ENCODE measurements around the gene ELF1.
"Not testable (repeated sequence)": the region's sequence is repeated elsewhere in the genome, so short reads cannot be mapped to it uniquely, and the experiment has no call there.

The ELF1 gene

GRCh38 chr13:40900568-40900967 is 118.5 kb downstream of the ELF1 start:
- in situ Hi-C loops (cut with HindIII; ENCODE audit: low sequenced_read_pairs), result not testable (repeated sequence)

GRCh38 chr13:40897053-40897452 is 122.1 kb downstream of the ELF1 start:
- in situ Hi-C loops (cut with HindIII; ENCODE audit: low sequenced_read_pairs), result no loop called here

DNA sequence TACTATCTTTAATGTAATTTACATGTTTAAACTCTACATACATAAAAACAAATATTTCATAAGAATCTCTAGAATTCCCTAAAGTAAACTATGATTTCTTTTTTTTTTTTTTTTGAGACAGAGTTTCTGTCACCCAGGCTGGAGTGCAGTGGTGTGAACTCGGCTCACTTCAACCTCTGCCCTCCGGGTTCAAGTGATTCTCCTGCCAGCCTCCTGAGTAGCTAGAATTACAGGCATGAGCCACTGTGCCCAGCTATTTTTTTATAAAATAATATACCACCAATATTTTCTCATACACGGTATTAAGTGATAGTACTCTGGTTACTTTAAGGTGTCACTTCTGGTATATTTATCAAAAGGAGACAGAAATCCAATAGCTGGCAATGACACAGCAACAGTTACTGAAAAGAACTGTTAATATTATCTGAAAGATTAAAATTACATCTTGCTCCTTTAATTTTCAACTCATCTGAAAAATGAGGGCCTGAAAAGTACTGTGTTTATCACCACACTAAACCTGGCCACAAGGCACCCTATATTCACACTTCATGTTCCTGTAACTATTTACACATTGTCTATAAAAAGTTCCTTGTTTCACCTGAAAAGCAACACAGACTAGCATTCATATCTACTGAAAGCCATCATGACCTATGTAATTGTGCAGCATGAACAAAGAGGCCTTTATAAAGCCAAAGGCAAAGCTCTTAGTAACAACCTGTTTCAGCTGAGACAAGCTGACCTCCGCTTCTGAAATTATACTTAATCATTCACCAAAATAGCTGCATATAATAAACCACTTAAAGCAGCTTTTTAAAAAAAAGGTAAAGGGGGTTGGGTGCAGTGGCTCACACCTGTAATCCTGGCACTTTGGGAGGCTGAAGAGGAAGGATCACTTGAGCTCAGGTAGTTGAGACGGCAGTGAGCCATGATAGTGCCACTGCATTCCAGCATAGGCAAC is 123.6 kb downstream of the ELF1 start:
- in situ Hi-C loops (cut with HindIII; ENCODE audit: low sequenced_read_pairs), result no loop called here

- in situ Hi-C loops (cut with HindIII; ENCODE audit: low sequenced_read_pairs), result not testable (repeated sequence)
Observed at GRCh38 chr13:40893573-40893972, 125.5 kb downstream of the ELF1 start.

- in situ Hi-C loops (cut with HindIII; ENCODE audit: low sequenced_read_pairs), result no loop called here
Observed at GRCh38 chr13:40886017-40886416, 133.1 kb downstream of the ELF1 start.

DNA sequence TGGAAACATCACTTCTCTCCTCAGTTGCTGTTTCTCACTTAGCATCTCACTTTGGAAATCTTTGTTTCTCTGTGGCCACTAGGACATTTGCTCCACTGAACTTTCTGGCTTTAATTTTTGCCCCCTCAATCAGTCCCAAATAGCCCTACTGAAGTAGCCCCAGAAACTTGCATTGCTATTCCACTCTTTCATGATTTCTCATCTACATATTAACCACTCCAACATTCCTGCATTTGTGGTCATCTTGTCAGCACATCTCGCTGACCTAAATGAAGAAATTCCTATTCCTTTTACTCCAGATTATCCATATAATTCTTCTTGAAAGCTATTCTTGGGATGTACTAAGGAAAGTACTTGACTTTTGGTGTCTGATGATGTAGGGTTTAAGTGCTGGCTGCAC is 134.9 kb downstream of the ELF1 start:
- in situ Hi-C loops (cut with HindIII; ENCODE audit: low sequenced_read_pairs), result not testable (repeated sequence)
